HCT116 (cell line): ENCODE results near the gene HFE.
"Not testable (repeated sequence)": the region's sequence is repeated elsewhere in the genome, so short reads cannot be mapped to it uniquely, and the experiment has no call there.

Experiments used
- EZH2 ChIP-seq: fragments of 200-600 bp; sonication (generic); IDR thresholded peaks from 2 replicates; pipeline ENCODE4 v1.6.1; 2017; ENCODE audit warnings: antibody characterized with exemption, mixed run types
- POLR2A ChIP-seq: IDR thresholded peaks from 2 replicates; pipeline ENCODE4 v1.7.0; 2011; ENCODE audit warnings: borderline replicate concordance; ENCODE audit not compliant: insufficient read depth, insufficient read length; ENCODE audit errors: extremely low read depth
- SIN3A ChIP-seq: IDR thresholded peaks from 2 replicates; pipeline ENCODE4 v1.6.1; 2012; ENCODE audit warnings: low read depth
- TF ChIP-seq, protein P1 (sequence below), 3 experiments: fragments of 200-600 bp in 1 of 3; sonication (generic) in 1 of 3; IDR thresholded peaks in 2 of 3; conservative IDR thresholded peaks in 1 of 3; 2 replicates each; pipeline ENCODE4 v1.5.1; 2012 to 2017; ENCODE audit warnings: low read depth in 2 of 3, low read length in 2 of 3, antibody characterized with exemption in 1 of 3, borderline replicate concordance in 1 of 3, control low read depth in 1 of 3, mild to moderate bottlenecking in 1 of 3, mixed read lengths in 1 of 3, mixed run types in 1 of 3, moderate library complexity in 1 of 3; ENCODE audit not compliant: insufficient read depth in 1 of 3
- TF ChIP-seq, protein P2 (sequence below): IDR thresholded peaks from 2 replicates; pipeline ENCODE4 v1.6.1; 2012

GRCh38 chr6:26058477-26059033 lies 28.7 kb upstream of the HFE start:
- TF ChIP-seq, protein P1, sequence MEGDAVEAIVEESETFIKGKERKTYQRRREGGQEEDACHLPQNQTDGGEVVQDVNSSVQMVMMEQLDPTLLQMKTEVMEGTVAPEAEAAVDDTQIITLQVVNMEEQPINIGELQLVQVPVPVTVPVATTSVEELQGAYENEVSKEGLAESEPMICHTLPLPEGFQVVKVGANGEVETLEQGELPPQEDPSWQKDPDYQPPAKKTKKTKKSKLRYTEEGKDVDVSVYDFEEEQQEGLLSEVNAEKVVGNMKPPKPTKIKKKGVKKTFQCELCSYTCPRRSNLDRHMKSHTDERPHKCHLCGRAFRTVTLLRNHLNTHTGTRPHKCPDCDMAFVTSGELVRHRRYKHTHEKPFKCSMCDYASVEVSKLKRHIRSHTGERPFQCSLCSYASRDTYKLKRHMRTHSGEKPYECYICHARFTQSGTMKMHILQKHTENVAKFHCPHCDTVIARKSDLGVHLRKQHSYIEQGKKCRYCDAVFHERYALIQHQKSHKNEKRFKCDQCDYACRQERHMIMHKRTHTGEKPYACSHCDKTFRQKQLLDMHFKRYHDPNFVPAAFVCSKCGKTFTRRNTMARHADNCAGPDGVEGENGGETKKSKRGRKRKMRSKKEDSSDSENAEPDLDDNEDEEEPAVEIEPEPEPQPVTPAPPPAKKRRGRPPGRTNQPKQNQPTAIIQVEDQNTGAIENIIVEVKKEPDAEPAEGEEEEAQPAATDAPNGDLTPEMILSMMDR (IDR thresholded peaks at IDR 0.05 in 2 of 3, conservative IDR thresholded peaks at IDR 0.05 in 1 of 3; ENCODE audit: borderline replicate concordance in 1 of 3, insufficient read depth in 1 of 3, low read depth in 2 of 3, low read length in 2 of 3): not testable (repeated sequence)
- TF ChIP-seq SIN3A, EZH2, POLR2A: not testable (repeated sequence)
- TF ChIP-seq, protein P2, sequence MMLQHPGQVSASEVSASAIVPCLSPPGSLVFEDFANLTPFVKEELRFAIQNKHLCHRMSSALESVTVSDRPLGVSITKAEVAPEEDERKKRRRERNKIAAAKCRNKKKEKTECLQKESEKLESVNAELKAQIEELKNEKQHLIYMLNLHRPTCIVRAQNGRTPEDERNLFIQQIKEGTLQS: not testable (repeated sequence)
